ENCODE data around the gene ACVRL1.

GRCh38 chr12:51887476-51888315 is 19.6 kb upstream of the ACVRL1 start, which contains the start of gene ANKRD33:
- TF ChIP-seq TAF1 (IDR thresholded peaks at IDR 0.05; ENCODE audit: low read depth) = no peak
- no peak for TF ChIP-seq CREB1 (IDR thresholded peaks at IDR 0.05; ENCODE audit: low read depth)
- TF ChIP-seq, protein P1, sequence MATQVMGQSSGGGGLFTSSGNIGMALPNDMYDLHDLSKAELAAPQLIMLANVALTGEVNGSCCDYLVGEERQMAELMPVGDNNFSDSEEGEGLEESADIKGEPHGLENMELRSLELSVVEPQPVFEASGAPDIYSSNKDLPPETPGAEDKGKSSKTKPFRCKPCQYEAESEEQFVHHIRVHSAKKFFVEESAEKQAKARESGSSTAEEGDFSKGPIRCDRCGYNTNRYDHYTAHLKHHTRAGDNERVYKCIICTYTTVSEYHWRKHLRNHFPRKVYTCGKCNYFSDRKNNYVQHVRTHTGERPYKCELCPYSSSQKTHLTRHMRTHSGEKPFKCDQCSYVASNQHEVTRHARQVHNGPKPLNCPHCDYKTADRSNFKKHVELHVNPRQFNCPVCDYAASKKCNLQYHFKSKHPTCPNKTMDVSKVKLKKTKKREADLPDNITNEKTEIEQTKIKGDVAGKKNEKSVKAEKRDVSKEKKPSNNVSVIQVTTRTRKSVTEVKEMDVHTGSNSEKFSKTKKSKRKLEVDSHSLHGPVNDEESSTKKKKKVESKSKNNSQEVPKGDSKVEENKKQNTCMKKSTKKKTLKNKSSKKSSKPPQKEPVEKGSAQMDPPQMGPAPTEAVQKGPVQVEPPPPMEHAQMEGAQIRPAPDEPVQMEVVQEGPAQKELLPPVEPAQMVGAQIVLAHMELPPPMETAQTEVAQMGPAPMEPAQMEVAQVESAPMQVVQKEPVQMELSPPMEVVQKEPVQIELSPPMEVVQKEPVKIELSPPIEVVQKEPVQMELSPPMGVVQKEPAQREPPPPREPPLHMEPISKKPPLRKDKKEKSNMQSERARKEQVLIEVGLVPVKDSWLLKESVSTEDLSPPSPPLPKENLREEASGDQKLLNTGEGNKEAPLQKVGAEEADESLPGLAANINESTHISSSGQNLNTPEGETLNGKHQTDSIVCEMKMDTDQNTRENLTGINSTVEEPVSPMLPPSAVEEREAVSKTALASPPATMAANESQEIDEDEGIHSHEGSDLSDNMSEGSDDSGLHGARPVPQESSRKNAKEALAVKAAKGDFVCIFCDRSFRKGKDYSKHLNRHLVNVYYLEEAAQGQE (IDR thresholded peaks at IDR 0.05; ENCODE audit: low read depth) = no peak
- no peak for TF ChIP-seq RAD21 (IDR thresholded peaks at IDR 0.05; ENCODE audit: low read depth)
- TF ChIP-seq EP300 (IDR thresholded peaks at IDR 0.05; ENCODE audit: borderline replicate concordance) = no peak
- no peak for TF ChIP-seq TEAD4 (IDR thresholded peaks at IDR 0.05)
- no peak for TF ChIP-seq NFIC (IDR thresholded peaks at IDR 0.05)
- TF ChIP-seq TCF12 (IDR thresholded peaks at IDR 0.05; ENCODE audit: low read depth) = no peak
- no peak for TF ChIP-seq YY1 (IDR thresholded peaks at IDR 0.05; ENCODE audit: low read depth)
- no peak for TF ChIP-seq EGR1 (IDR thresholded peaks at IDR 0.05)
- TF ChIP-seq ZBTB7A (IDR thresholded peaks at IDR 0.05; ENCODE audit: low read depth) = peak; percentile 39; the same call in 1 of the 2 replicates
- no peak for TF ChIP-seq FOXM1 (IDR thresholded peaks at IDR 0.05; ENCODE audit: borderline replicate concordance, low read depth)

Measured in Ishikawa (cell line).